SK-N-MC (cell line): ENCODE data around the gene WDR4.

Experiments
- DNase-seq: peaks from one replicate; pipeline ENCODE4 v3.0.0-alpha.2; 2011; ENCODE audit warnings: low read depth, low spot score
- H3K27ac ChIP-seq: fragments of 200-600 bp; sonication (generic); 2 replicates; pipeline ENCODE4 v1.5.1; 2016; ENCODE audit warnings: mixed run types
- H3K36me3 ChIP-seq: fragments of 200-600 bp; sonication (generic); 2 replicates; pipeline ENCODE4 v1.6.1; 2017; ENCODE audit warnings: antibody characterized with exemption, low read length, mixed read lengths; ENCODE audit not compliant: insufficient read depth
- H3K4me3 ChIP-seq: fragments of 200-600 bp; sonication (generic); 2 replicates; pipeline ENCODE4 v1.5.1; 2016
- H3K9ac ChIP-seq: fragments of 200-600 bp; sonication (generic); 2 replicates; pipeline ENCODE4 v1.8.0; 2017; ENCODE audit warnings: mixed run types, mixed read lengths; ENCODE audit not compliant: insufficient read length
- H3K9me3 ChIP-seq: fragments of 200-600 bp; sonication (generic); 2 replicates; pipeline ENCODE4 v1.6.1; 2017; ENCODE audit warnings: low read depth, mild to moderate bottlenecking, antibody characterized with exemption, low read length, moderate library complexity, mixed read lengths
- EZH2 ChIP-seq: fragments of 200-600 bp; sonication (generic); IDR thresholded peaks from one replicate; pipeline ENCODE4 v1.6.1; 2017; ENCODE audit warnings: antibody characterized with exemption
- FOXP2 ChIP-seq: optimal IDR thresholded peaks from 2 replicates; pipeline ENCODE3; 2011; ENCODE audit warnings: mild to moderate bottlenecking, moderate library complexity; ENCODE audit not compliant: insufficient read depth; ENCODE audit errors: extremely low read length, control extremely low read depth
- POLR2AphosphoS5 ChIP-seq: IDR thresholded peaks from 2 replicates; pipeline ENCODE4 v1.6.1; 2012; ENCODE audit warnings: mild to moderate bottlenecking, low read depth, low read length, borderline replicate concordance

WDR4 gene

GRCh38 chr21:42858957-42859890, 20.1 kb downstream of the WDR4 start:
- H3K4me3 ChIP-seq: no peak overlapping the region
- no peak overlapping the region for H3K9ac ChIP-seq
- H3K27ac ChIP-seq: no peak overlapping the region
- no peak for DNase-seq
- no peak for TF ChIP-seq POLR2AphosphoS5
- no peak for TF ChIP-seq FOXP2
- TF ChIP-seq EZH2: no peak
- H3K36me3 ChIP-seq: peaks cover 87% of the 10 kb centered on the region
- no peaks in the 10 kb centered on the region for H3K9me3 ChIP-seq

- Histone ChIP-seq H3K9me3 (no peaks in the 10 kb centered on the region), H3K4me3 (no peak overlapping the region), H3K27ac (no peak overlapping the region), H3K36me3 (peaks cover 93% of the 10 kb centered on the region), H3K9ac (no peak overlapping the region)
- no peak for DNase-seq
- TF ChIP-seq EZH2 (no peak), FOXP2 (no peak), POLR2AphosphoS5 (no peak)
Measured at GRCh38 chr21:42858185-42858847, 21.0 kb downstream of the WDR4 start.

GRCh38 chr21:42857216-42857615, 22.1 kb downstream of the WDR4 start:
- no peak overlapping the region for H3K4me3 ChIP-seq
- no peak for DNase-seq
- no peak overlapping the region for H3K27ac ChIP-seq
- no peak overlapping the region for H3K9ac ChIP-seq
- H3K9me3 ChIP-seq: no peaks in the 10 kb centered on the region
- peaks cover 90% of the 10 kb centered on the region for H3K36me3 ChIP-seq
- TF ChIP-seq POLR2AphosphoS5 (no peak), FOXP2 (no peak), EZH2 (no peak)

GRCh38 chr21:42855937-42856335, 23.4 kb downstream of the WDR4 start:
- H3K4me3 ChIP-seq: no peak overlapping the region
- no peak overlapping the region for H3K9ac ChIP-seq
- no peak for TF ChIP-seq FOXP2
- no peak overlapping the region for H3K27ac ChIP-seq
- DNase-seq: no peak
- H3K36me3 ChIP-seq: peaks cover 92% of the 10 kb centered on the region
- H3K9me3 ChIP-seq: no peaks in the 10 kb centered on the region

DNA sequence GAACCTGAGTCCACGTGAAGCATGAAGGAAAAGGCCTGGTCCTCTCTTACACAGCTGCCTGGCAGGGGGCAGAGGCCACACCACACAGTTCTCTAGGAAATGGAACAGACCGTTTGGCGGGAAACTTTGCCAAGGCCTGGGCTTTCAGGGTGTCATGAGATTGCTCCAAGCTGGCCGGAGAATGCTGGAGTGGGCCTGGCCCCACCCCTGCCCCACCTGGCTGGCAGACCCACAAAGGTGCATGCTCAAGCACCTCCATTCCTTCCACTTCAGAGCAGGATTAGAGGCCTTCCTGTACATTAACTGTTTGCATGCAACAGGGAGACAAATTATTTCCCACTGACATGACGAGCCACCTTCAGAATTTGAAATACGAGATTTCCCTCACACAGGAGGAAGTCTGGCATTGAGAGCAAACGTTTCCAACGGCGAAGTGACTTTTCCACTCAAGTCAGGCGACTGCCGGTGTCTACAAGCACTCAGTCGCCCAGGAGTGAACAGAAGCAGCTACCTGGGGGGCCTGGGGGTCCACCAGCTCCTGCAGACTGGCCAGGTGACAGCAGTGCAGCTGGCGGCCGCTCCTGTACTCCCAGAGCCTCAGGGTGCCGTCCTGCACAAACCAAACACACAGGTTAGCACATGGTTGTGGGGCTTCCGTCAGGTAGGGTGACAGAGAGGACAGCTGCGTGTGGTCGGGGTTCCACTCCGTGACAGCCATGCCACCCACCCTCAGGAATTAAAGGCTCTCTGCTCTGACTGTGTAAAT, 24.0 kb downstream of the WDR4 start:
- no peak overlapping the region for H3K4me3 ChIP-seq
- TF ChIP-seq FOXP2 (no peak), POLR2AphosphoS5 (no peak), EZH2 (no peak)
- H3K27ac ChIP-seq: no peak overlapping the region
- H3K9me3 ChIP-seq: no peaks in the 10 kb centered on the region
- H3K36me3 ChIP-seq: peaks cover 92% of the 10 kb centered on the region
- DNase-seq: no peak
- H3K9ac ChIP-seq: no peak overlapping the region

GRCh38 chr21:42854246-42855010, 24.9 kb downstream of the WDR4 start:
- Histone ChIP-seq H3K9ac (no peak overlapping the region), H3K9me3 (no peaks in the 10 kb centered on the region), H3K4me3 (no peak overlapping the region), H3K27ac (no peak overlapping the region), H3K36me3 (peaks cover 93% of the 10 kb centered on the region)
- DNase-seq: no peak
- TF ChIP-seq POLR2AphosphoS5 (no peak), EZH2 (no peak), FOXP2 (no peak)

DNA sequence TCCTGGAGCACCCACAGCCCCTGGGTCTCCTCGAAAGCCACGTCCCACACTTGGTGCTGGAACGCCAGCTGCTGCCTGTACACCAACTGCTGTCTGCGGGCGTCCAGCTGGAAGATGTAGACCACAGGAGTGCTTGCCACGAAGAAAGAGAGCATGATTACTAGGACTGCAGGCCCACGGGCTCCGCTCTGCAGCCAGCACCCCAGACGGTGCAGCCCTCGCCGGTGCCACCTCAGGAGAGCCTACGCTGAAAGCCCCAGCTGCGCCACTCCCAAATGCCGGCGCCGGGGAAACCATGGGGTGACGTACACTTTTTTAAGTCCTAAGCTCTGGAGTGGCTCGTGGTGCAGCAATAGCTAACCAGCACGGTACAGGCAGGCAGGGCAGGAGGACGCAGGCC, 25.7 kb downstream of the WDR4 start:
- Histone ChIP-seq H3K4me3 (no peak overlapping the region), H3K27ac (no peak overlapping the region), H3K9ac (no peak overlapping the region), H3K36me3 (peaks cover 93% of the 10 kb centered on the region), H3K9me3 (no peaks in the 10 kb centered on the region)
- TF ChIP-seq FOXP2 (no peak), EZH2 (no peak), POLR2AphosphoS5 (no peak)
- DNase-seq: no peak

- peaks cover 87% of the 10 kb centered on the region for H3K36me3 ChIP-seq
Measured at GRCh38 chr21:42852925-42853570, 26.3 kb downstream of the WDR4 start.

More at GRCh38 chr21:42852925-42853570, 26.3 kb downstream of the WDR4 start:
- TF ChIP-seq POLR2AphosphoS5: no peak
- no peak for TF ChIP-seq FOXP2
- TF ChIP-seq EZH2: no peak
- Histone ChIP-seq H3K4me3 (no peak overlapping the region), H3K27ac (no peak overlapping the region), H3K9me3 (no peaks in the 10 kb centered on the region), H3K9ac (no peak overlapping the region)
- DNase-seq: no peak
